Body of pancreas (tissue), 4 donors: Measurements from ENCODE around the gene SMIM13.

ENCODE experiments used
- CTCF ChIP-seq, 7 experiments: fragments of 450-650 bp in 4 of 7; fragments of 200-600 bp in 3 of 7; sonication (generic) in 3 of 7; IDR thresholded peaks; one replicate each; pipeline ENCODE4 v1.5.1; 2016 to 2019; ENCODE audit warnings: antibody characterized with exemption in 7 of 7
- POLR2A ChIP-seq, 3 donors: fragments of 450-650 bp; IDR thresholded peaks; one replicate each; pipeline ENCODE4 v1.6.1; 2016; ENCODE audit warnings: antibody characterized with exemption in 3 of 3, mild to moderate bottlenecking in 2 of 3

GRCh38 chr6:11058406-11058805 lies 35.2 kb upstream of the SMIM13 start:
- TF ChIP-seq CTCF (IDR thresholded peaks at IDR 0.05) (no peak), POLR2A (IDR thresholded peaks at IDR 0.05) (no peak)
